CD4-positive, alpha-beta T cell treated with Interleukin-4 for 4 hours (primary cell): ENCODE measurements around the gene MFAP3L.
"Not testable (repeated sequence)": the region's sequence is repeated elsewhere in the genome, so short reads cannot be mapped to it uniquely, and the experiment has no call there.

Experiments used
- DNase-seq: peaks from one replicate; pipeline ENCODE4 v3.0.0-alpha.2; 2020

MFAP3L gene

DNA sequence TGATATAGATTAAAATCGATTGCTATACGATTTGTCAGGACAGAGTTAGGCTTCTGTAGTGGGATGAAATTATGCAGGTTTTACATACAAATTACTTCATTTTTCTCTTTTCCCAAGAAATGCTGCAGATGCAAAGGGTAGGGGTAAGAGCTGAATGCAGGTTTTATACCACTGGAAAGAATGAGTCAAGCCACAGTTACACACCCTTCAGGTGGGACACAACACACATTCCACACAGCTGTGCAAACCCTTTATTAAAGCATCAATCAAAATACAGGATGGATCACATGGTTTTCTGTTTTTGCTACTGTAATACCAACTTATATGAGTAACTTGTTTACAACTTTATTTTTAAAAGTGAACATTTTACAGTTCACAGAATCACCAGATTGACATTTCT is 39.8 kb downstream of the MFAP3L start:
- DNase-seq: no peak

DNA sequence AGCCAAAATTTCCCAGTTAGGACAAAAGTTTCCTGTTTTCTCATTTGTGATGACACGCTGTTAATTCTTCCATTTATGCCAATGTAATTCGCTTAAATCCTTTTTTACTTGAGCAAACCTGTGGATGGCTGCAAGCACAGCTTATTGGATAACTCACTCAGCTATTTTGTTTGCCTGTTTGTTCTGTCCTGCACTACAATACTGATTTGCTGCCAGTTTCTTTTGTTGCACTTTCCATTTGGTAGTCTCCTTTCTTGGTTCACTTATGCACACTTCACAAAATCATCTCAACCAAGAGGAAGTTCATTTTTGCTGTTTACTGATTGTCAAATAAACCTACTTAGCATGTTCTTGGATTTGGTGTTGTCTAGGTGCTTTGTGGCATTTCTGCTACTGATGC is 40.3 kb downstream of the MFAP3L start:
- no peak for DNase-seq

DNA sequence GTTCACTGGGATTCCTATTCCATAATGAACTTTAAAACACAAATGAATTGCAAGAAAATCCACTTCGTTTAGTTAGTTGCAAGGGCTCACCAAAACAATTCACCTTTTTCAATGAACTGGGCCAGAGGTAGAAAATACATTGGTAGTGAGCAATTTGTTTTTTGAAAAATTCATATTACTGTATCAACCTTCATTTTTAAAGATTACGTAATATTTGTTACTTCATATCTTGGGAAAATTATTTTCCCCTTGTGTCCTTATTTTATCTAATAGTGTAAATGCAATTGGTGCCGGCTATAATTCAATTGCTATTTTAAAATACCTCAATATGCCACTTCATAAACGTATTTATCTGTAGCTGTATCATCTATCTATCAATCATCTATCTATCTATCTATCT is 41.5 kb downstream of the MFAP3L start:
- no peak for DNase-seq

DNA sequence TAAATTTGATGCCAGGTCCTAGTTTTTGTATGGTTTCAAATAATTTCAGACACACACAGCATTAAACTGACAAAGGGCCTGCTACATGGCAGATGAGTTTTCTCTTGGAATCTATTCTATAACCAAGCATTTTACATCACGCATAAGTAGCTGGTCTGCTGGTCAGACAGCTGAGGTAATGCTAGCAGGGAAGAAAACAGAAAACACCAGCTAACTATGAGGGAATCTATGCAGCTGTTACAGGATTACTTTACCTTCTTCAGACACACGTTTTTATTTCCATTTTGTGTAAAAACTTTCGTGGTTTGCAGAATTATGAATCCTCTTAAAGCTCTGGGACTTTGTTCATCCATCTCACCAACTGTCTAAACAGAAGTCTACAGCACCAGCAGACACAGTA is 42.0 kb downstream of the MFAP3L start:
- no peak for DNase-seq

DNA sequence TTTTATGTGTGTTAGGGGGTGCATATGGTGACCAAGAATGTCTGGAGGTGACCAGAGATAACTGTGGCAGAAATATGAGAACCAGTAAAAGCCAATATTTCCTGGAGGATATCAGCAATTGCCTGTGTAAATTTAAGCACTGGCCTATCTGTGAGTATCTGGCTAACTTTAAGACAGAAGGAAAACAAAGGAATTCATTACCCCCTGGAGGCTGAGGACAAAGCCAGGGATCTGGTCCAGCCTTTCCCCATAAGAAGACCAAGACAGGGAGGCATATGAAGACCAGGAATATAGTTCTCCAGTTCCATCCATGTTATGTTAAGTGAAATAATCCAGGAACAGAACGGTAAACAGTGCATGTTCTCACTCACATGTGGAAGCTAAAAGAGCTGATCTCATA is 49.2 kb downstream of the MFAP3L start:
- no peak for DNase-seq

DNA sequence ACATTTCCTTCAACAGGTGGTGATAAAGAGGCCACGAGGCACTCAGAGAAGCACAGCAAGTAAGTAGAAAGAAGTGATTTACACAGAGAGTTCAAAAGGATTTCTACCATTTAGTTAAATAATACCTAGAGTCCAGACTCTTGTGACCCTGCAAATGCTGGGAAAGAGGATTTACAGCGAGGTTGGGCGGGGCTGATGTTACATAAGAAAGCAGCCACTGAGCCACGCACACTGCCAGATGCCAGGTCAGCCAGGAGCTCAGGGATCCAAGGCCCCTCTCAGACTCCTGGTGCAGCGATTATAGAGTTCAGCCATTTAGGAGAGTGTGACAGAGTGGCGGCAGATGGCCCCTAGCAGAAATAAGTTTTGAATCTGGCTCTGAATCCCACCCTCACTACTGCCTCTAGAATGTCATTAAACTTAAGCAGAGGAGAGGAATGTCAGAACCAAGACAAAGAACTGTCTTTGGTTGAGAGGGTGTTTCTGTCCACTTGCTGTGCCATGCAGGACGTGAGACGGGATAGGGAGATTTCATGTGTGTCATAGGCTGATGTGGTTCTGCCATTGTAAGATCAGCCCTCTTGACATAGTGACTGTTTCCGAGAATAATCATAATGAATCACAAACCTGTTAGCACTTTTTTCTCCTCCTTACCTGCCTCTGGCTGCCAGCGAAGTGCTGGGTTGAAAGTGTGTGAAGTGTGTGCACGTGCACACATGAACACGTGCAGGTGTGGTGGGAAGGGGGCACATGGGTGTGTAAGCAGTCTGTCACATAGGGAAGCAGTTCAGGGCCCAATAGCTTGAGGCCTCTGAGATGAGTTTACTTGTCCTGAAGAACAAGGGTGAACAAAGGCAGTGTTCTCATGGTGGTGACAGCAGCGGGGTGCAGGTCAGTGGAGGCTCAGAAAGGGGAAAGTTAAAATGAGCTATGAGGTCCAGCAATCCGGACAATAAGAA is 50.1 kb downstream of the MFAP3L start:
- no peak for DNase-seq

DNA sequence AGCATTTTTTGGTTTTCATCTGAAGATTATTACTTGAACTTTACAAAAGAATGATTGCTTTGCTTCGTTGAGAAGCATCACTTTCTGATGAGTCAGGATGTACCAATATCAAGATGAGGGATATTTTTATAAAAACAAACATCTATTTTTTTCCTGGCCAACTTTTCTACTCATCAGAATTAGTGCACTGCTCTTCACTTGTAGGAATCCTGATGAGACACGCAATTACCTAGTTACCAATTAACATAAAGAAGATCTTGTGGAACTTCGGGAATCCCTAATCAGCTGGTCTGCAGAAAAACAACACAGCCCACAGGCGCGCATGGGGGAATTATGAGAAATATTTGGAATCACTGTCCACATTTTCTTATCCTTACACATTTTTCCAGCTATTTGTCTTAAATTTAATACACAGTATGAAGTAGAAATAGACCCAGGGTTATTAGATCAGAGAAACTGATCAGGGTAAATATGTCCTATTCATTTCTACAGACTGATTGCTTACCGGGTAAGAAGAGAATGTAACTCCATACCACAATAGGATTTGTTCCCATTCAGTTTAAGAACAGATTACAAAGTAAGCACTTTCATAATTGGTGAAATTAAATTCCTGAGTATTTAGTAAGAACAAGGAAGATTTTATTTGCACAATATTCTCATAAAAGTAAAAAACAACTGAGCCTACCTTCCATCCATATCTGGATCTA is 50.9 kb downstream of the MFAP3L start:
- no peak for DNase-seq

DNA sequence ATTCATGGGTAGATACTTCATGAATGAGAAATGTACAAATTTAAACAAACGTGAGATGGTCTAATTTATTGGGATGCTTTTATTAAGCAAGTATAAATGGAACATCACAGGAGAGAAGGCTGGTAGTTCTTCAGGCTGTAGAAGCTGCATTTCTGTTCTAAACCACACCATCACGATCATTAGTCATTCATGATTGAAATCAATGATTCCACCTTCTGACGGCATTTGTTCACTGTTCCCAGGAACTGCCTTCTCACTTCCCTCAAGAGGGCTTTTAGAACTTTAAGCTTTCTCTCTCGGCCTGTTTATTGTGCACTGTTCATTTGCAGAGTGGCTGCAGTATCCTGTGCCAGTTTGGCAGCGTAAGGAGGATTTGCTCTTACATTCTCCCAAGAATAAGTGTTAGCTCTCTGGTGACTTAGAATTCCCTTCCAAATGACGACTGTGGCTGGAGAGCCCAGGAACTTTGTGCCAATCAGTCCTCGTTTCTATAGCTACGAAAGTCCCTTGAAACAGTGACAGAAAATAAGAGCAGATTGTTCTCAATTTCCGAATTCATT is 54.7 kb downstream of the MFAP3L start:
- DNase-seq: no peak

DNA sequence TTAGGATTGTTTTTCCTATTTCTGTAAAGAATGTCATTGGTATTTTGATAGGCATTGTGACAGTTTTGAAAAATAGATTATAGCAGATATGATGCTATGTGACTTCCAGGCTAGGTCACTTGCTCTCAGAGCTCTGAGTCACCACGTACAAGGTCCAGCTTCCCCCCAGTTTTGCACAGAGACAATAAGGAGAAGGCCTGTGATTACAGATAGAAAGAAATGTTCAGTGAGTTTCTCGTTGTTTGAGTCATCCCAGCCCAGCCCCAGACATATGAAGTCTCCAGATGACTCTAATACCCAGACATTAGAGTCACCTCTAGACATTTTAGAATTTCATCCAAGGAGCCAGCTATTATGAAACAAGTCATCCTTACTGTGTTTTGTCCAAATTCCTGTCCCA is 57.2 kb downstream of the MFAP3L start:
- no peak for DNase-seq

DNA sequence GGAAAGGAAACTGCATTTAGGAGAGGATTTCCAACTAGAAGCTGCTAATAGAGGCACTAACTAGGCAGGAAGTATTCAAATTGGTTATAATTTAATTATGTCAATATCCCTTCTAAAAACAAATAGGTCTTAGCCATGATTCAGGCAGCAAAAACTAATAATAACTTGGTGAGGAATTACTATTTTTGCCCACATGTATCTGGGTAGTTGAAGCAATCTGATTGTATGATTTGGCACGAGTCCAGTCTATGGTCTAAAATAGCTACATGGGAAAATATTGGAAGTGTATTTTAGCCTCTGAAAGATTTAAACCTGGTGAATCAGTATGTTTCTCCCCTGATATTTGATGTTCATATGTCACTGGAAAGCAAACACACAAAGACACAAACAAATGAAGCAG is 62.2 kb downstream of the MFAP3L start:
- no peak for DNase-seq

DNA sequence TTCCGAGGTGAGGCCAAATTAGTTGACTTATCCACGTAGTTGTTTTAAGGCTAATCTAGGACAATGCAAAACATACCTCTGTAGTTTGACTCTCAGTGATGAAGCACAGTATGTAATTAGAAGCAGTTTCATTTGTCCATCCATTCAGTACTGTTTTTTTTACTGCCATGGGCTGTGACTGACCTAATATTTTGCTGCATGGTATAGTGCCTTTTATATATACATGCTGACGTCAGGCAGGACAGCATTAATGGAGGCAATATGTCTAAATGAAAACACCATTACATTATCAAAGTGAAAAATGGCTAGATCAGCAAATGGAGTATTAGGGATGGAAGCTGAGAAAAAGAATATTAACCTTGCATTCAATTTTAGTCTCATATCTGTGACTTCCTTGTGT is 66.9 kb downstream of the MFAP3L start:
- DNase-seq: no peak

DNA sequence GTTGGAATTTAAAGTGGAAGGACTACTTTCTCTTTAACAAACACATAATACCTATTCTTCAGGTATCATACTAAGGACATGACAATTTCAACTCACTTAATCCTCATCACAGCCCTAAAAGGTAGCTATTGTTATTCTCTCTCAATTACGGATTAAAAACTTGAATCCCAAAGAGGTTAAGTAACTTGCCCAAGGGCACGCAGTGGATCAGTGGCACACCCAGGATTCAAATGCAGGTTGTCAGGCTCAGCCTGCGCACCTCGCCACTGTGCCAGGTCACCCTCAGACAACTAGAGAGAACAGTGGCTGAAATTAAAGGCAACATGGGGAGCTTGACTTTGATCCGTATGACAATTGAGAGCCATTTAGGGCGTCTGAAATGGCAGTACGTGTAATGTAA is 67.6 kb downstream of the MFAP3L start:
- no peak for DNase-seq

DNA sequence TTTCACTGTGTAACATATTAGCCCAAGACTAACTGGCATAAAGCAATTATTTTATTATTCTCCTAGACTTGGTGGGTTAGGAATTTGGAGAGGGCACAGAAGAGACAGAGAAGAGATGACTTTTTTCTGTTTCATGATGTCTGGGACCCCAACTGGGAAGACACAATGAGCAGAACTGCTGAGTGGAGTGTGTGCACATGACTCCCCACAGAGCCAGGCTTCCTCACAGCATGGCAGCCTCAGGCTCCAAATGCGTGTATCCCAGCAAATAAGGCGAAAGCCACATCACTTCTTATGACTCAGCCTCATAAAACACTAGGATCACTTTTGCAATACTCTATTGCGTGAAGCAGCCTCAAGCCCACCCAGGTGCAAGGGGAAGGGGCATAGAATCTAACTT is 68.4 kb downstream of the MFAP3L start:
- DNase-seq: no peak

DNA sequence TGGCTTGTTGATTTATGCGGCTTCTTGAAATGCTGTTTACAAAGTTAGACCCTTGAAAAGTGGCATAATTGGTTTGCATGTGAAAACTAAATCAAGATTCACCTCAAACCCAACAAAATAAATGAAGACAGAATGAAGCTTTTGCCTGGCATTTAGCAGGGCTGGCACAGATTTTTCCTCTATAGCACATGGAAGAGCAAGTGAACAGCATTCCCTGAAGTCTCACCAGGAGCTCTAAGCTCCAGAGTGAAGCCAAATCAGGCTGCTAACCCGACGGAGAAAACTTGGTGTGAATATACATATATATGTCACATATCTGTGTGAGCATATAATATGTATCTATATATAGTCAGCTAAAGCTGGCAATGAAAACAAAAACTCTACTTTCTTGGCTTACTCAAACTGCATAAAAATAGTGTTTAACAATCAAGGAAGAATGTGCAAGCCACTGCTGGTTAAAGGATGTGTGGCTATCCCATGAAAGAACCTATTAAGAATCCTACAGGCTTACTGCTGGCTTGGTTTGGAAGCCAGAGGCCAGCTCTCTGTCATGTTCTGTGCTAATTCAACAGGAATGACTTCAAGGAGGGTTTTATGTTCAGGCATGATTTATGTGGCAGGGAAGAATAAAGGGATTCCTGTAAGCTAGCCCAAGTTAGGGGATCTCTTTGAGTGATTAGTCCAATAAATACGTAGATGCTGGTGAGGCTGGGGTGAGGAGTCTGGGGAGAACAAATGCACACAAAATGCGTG is 69.9 kb downstream of the MFAP3L start:
- no peak for DNase-seq

DNA sequence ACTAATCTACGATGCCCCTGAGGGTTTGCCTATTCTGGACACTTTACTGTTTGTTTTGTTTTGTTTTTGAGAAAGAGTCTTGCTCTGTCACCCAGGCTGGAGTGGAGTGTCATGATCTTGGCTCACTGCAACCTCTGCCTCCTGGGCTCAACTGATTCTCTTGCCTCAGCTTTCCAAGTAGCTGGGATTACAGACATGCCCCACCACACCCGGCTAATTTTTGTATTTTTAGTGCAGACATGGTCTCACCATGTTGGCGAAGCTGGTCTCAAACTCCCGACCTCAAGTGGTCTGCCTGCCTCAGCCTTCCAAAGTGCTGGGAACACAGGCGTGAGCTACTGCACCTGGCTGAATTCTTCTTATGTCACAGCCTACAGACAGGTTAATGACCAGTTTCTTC is 70.7 kb downstream of the MFAP3L start:
- DNase-seq: no peak

DNA sequence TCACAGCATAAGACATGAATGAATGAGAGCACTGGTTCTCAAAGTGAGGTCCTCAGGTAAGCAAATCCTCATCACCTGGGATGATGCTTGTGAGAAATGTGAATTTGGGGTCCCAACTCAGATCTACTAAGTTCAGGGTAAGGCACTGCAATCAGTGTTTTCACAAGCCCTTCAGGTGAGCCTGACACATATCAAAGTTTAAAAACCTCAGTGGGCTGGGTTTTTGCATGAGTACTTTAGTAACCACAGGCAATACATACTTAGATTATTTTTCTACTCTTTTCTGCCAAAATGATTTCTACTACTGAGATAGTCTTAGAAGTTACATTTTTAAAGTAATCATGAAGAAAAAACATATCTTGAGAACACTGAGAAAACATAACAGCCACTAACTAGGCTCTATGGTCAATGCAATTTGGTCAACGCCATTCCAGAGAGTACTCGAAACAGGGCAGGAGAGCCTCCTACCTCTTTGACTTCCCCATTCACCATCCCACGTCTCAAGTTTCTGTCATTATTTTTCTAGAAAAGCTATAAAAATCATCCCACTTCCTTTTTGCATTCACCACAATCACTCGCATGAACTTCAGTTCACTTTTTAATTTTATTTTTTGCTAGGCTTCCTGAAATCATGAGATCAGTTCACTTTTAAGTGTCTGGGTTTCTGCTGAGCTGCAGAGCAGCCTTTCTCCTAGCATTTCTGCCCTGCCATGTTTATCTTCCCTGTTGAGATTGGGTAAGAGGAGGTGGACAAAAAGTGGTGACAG is 73.8 kb downstream of the MFAP3L start:
- no peak for DNase-seq

DNA sequence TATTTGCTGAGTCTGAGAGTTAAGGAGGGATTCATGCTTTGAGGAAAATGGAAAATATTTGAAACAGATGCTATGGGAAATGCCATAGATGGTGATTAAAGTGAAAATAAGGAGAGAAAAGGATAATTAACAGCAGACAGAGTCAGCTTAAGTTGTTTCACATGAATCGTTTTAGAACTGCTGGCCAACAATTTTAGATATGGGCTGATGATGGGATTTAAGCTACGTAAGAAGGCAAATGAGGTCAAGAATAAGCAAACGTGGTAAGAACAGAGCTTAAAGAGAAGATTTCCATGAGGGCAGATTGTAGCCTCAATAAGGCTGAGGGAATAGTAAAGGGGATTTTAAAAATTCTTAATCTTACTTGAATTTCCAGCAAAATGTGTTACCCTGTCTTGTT is 77.9 kb downstream of the MFAP3L start:
- DNase-seq: no peak

DNA sequence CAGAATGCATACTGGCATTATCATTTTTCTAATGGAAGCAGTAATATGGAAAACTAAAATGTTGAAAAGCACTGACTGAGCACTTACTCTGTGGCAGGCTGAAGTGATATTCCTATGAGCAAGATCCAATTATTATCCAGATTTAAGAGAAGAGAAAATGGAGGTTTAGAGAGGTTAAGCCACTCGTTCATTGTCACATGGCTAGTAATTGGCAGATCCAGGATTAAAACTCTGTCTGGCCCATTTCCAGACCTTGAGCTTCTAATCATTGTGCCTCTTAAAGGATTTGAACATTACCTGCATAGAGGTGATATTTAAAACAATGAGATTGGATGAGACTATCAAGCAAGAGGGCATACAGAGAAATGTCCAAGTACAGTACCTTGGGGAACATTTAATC is 80.6 kb downstream of the MFAP3L start:
- no peak for DNase-seq

DNA sequence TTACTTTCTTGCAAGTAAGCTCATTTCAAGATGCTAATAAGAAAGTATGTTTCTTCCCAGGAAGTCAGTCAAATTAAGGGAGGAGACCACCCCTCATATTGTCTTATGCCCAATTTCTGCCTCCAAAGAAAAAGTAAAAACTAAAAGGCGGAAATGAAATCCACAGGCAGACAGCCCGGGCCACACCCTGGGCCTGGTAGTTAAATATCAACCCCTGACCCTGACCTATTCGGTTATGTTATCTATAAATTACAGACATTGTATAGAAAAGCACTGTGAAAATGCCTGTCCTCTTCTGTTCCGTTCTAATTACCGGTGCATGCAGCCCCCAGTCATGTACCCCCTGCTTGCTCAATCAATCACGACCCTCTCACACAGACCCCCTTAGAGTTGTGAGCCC is 82.6 kb downstream of the MFAP3L start:
- not testable (repeated sequence) for DNase-seq

DNA sequence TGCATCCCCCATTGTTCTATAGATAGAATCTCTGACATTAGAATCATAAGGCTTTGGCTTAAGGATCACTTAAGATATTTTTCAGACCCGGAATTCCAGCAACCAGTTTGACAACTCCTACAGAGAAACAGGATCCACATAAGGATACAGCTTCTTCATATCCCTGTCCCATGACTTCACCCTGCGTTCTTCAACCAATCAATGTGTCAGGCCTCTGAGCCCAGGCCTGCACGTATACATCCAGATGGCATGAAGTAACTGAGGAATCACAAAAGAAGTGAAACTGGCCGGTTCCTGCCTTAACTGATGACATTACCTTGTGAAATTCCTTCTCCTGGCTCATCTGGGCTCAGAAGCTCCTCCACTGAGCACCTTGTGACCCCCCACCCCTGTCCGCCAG is 85.1 kb downstream of the MFAP3L start:
- no peak for DNase-seq

DNA sequence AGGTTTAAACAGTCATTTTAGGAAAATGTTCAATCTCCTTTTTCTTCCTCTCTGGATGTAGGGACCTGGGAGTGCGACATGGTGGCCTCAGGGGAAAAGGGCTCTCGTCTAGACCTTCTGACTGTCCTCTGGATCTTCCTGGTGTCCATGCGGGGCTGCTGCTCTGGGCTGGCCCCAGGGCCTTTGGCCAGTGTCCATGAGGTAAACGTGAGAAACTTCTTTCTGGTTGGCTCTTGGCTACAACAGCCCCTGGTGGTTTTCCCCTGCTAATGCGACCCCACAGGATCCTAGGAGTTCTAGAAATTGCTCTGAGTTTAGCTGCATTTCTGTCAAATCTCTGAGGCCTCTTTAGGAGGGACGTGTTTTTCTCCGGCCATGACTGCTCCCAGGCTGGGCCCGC is 85.7 kb downstream of the MFAP3L start:
- no peak for DNase-seq
